ENCODE measurements around the gene DIDO1. TPM values are rescaled to one million over a fixed set of nuclear protein-coding genes. Genes with fewer than 3 reads are reported as not detected.

Gene DIDO1
- total and polyA plus RNA-seq, 2 of the 4 experiments (the other 2 are of a cell fraction) = 21.8 to 28.1 TPM

GRCh38 chr20:62829231-62830230 lies 96.8 kb downstream of the DIDO1 start:
- CTCF ChIA-PET = no interaction called here
- H3K27me3 ChIP-seq (ENCODE audit: control insufficient read depth, insufficient read depth, low read length) = no peaks in the 10 kb centered on the region

More at GRCh38 chr20:62829231-62830230, 96.8 kb downstream of the DIDO1 start:
- Histone ChIP-seq H2AFZ (replicated peaks; ENCODE audit: low read length, poor library complexity) (peak overlapping the region; percentile 33), H3K14ac (replicated peaks; ENCODE audit: low read depth, low read length) (no peak overlapping the region), H2BK20ac (ENCODE audit: low read depth, low read length) (no peak overlapping the region), H3K27ac (ENCODE audit: insufficient read depth, low read length) (no peak overlapping the region), H3K23ac (ENCODE audit: low read depth, low read length) (no peak overlapping the region), H3K79me1 (ENCODE audit: low read depth in 1 of 2, low read length in 2 of 2) (no peaks in the 10 kb centered on the region), H4K5ac (ENCODE audit: low read depth, low read length) (no peak overlapping the region), H2BK15ac (ENCODE audit: low read depth, low read length) (no peak overlapping the region), H2BK5ac (ENCODE audit: low read depth, low read length, poor library complexity, severe bottlenecking) (no peak overlapping the region), H3K36me3 (ENCODE audit: control insufficient read depth, insufficient read depth, low read length) (no peaks in the 10 kb centered on the region), H3K9me1 (ENCODE audit: insufficient read depth, low read length) (no peaks in the 10 kb centered on the region; the same call in 1 of the 2 replicates), H3K18ac (ENCODE audit: low read depth, low read length) (no peak overlapping the region), H3K4me3 (ENCODE audit: insufficient read depth, low read depth, low read length) (no peak overlapping the region), H4K91ac (ENCODE audit: insufficient read depth, low read depth, low read length) (no peak overlapping the region), H3K56ac (ENCODE audit: extremely low read depth, insufficient read depth, low read length) (no peak overlapping the region), H3K4ac (ENCODE audit: low read depth, low read length) (no peak overlapping the region), H2AK5ac (ENCODE audit: low read depth, low read length) (no peak overlapping the region), H2BK120ac (ENCODE audit: low read depth, low read length) (no peak overlapping the region), H3K9me3 (ENCODE audit: control insufficient read depth, insufficient read depth, low read length) (no peaks in the 10 kb centered on the region), H4K20me1 (ENCODE audit: insufficient read depth, low read length) (no peaks in the 10 kb centered on the region), H2AK9ac (replicated peaks; ENCODE audit: low read depth, low read length, poor library complexity) (peak overlapping the region; percentile 28), H3K9ac (ENCODE audit: low read depth, low read length) (no peak overlapping the region), H3K4me1 (ENCODE audit: control insufficient read depth, insufficient read depth, low read length) (peaks cover 3% of the 10 kb centered on the region; the same call in 1 of the 2 replicates), H4K8ac (ENCODE audit: low read depth in 2 of 2, low read length in 2 of 2) (no peak overlapping the region), H3K4me2 (ENCODE audit: low read depth, low read length) (no peak overlapping the region)
- DNase-seq (no peak), ATAC-seq (ENCODE audit: low read depth) (no peak)
- no peak for TF ChIP-seq ELK1 (IDR thresholded peaks at IDR 0.05; ENCODE audit: borderline replicate concordance, low read depth, low read length)
- TF ChIP-seq MXI1 (IDR thresholded peaks at IDR 0.05; ENCODE audit: borderline replicate concordance, low read depth, low read length) = no peak
- no peak for TF ChIP-seq NFE2L2 (IDR thresholded peaks at IDR 0.05; ENCODE audit: low read depth, low read length)
- in situ Hi-C loops (cut with MboI; ENCODE audit: low sequenced_read_pairs) = no loop called here
- 93% methylated on average over 17 of the region's 32 CpGs; no CpG with 5 or more reads in 1 of the 2 experiments for WGBS, 2 experiments (ENCODE audit: extremely low coverage in 2 of 2, insufficient read length in 1 of 2)
- dilution Hi-C loops (cut with HindIII; ENCODE audit: low sequenced_read_pairs, unreplicated experiment) = no loop called here
- POLR2A ChIA-PET (ENCODE audit: unreplicated experiment) = no interaction called here
- intact Hi-C loops (cut with micrococcal nuclease) = no loop called here
- no TSS peak for BruUV-seq (replicated peaks)

Data from IMR-90 (cell line).